H1 (cell line): Measurements from ENCODE around the gene UHRF2. TPM values are rescaled to one million over a fixed set of nuclear protein-coding genes. Genes with fewer than 3 reads are reported as not detected.

Experiments used
- CTCF ChIA-PET: fragments of 300-600 bp; sonication (Branson Sonifier 250); formaldehyde crosslinking; loops from one replicate; lab custom pipeline; 2021; ENCODE audit not compliant: partially characterized antibody; lab: Charles Lee
- POLR2A ChIA-PET: fragments of 300-600 bp; sonication (Branson Sonifier 250); formaldehyde crosslinking; loops from one replicate; lab custom pipeline; 2021; ENCODE audit warnings: inconsistent platforms; ENCODE audit not compliant: partially characterized antibody; lab: Charles Lee
- DNase-seq, 2 experiments: peaks; one replicate each; pipeline versions ENCODE4 v3.0.0 to v3.0.0-alpha.2; 2010 to 2022; ENCODE audit warnings: low spot score in 2 of 2, low read depth in 1 of 2, mixed read lengths in 1 of 2
- FAIRE-seq: peaks from 2 replicates; lab custom pipeline; 2011; peaks lifted over from hg19 to GRCh38; lab: Jason Lieb, UNC
- H2AFZ ChIP-seq: 2 replicates; pipeline ENCODE4 v1.8.1; 2012; ENCODE audit warnings: low read length, inconsistent platforms
- H2AK5ac ChIP-seq: 2 replicates; pipeline ENCODE4 v1.6.1; 2013; ENCODE audit warnings: low read depth, low read length
- H2BK120ac ChIP-seq: replicated peaks from 2 replicates; pipeline ENCODE3; 2013; ENCODE audit warnings: low read depth, low read length, inconsistent platforms
- H2BK12ac ChIP-seq: 2 replicates; pipeline ENCODE4 v1.6.1; 2013; ENCODE audit warnings: low read depth, low read length
- H2BK15ac ChIP-seq: 2 replicates; pipeline ENCODE4 v1.6.1; 2013; ENCODE audit warnings: low read length
- H2BK20ac ChIP-seq: 2 replicates; pipeline ENCODE4 v1.6.1; 2013; ENCODE audit warnings: low read length
- H2BK5ac ChIP-seq: 2 replicates; pipeline ENCODE4 v1.6.1; 2013; ENCODE audit warnings: low read depth, low read length
- H3K14ac ChIP-seq: 2 replicates; pipeline ENCODE4 v1.6.1; 2013; ENCODE audit warnings: inconsistent platforms; ENCODE audit not compliant: insufficient read length
- H3K18ac ChIP-seq: 2 replicates; pipeline ENCODE4 v1.6.1; 2013; ENCODE audit warnings: low read length; ENCODE audit errors: extremely low read depth
- H3K23ac ChIP-seq: 2 replicates; pipeline ENCODE4 v1.6.1; 2013; ENCODE audit warnings: inconsistent platforms; ENCODE audit not compliant: insufficient read length
- H3K23me2 ChIP-seq: 2 replicates; pipeline ENCODE4 v1.6.1; 2013; ENCODE audit warnings: low read depth, low read length
- H3K27ac ChIP-seq: 2 replicates; pipeline ENCODE4 v1.6.1; 2011; ENCODE audit warnings: low read depth, low read length, inconsistent platforms
- H3K27me3 ChIP-seq, 4 experiments: replicated peaks in 1 of 4; 1 replicate in 1 of 4; 2 replicates in 3 of 4; pipeline versions ENCODE4 v1.6.1 to v1.8.1; 2011 to 2013; ENCODE audit warnings: low read length in 3 of 4, mild to moderate bottlenecking in 3 of 4, inconsistent platforms in 2 of 4, mixed read lengths in 2 of 4, moderate library complexity in 1 of 4; ENCODE audit not compliant: control insufficient read depth in 3 of 4, insufficient read depth in 3 of 4; ENCODE audit errors: extremely low read depth in 1 of 4
- H3K36me3 ChIP-seq, 4 experiments: 2 replicates each; pipeline versions ENCODE4 v1.6.1 to v1.8.1; 2011 to 2013; ENCODE audit warnings: mild to moderate bottlenecking in 4 of 4, low read length in 3 of 4, moderate library complexity in 2 of 4, control low read depth in 1 of 4, inconsistent platforms in 1 of 4; ENCODE audit not compliant: insufficient read depth in 4 of 4, control insufficient read depth in 2 of 4
- H3K4ac ChIP-seq: replicated peaks from 2 replicates; pipeline ENCODE3; 2013; ENCODE audit warnings: low read length, low read depth, mixed read lengths, inconsistent platforms; ENCODE audit not compliant: insufficient read length
- H3K4me1 ChIP-seq, 4 experiments: replicated peaks in 1 of 4; 1 replicate in 1 of 4; 2 replicates in 3 of 4; pipeline versions ENCODE4 v1.6.1 to v1.8.1; 2011 to 2013; ENCODE audit warnings: low read length in 3 of 4, inconsistent platforms in 2 of 4, mixed read lengths in 1 of 4; ENCODE audit not compliant: insufficient read depth in 4 of 4, control insufficient read depth in 3 of 4
- H3K4me2 ChIP-seq, 2 experiments: 2 replicates each; pipeline versions ENCODE4 v1.6.1 to v1.8.1; 2011 to 2013; ENCODE audit warnings: low read depth in 2 of 2, low read length in 2 of 2, control low read depth in 1 of 2, inconsistent platforms in 1 of 2, mild to moderate bottlenecking in 1 of 2; ENCODE audit not compliant: insufficient read depth in 1 of 2
- H3K4me3 ChIP-seq, 4 experiments: fragments of 200-600, 300-600 bp in 1 of 4; sonication (generic), shearing (Covaris generic), sonication (Bioruptor Twin) in 1 of 4; 2 replicates each; pipeline versions ENCODE4 v1.5.1 to v1.8.1; 2011 to 2016; ENCODE audit warnings: low read length in 4 of 4, low read depth in 3 of 4, control low read depth in 2 of 4, inconsistent platforms in 2 of 4, mild to moderate bottlenecking in 2 of 4, mixed read lengths in 1 of 4, moderate library complexity in 1 of 4; ENCODE audit not compliant: insufficient read depth in 2 of 4; ENCODE audit errors: extremely low read depth in 1 of 4
- H3K56ac ChIP-seq: replicated peaks from 2 replicates; pipeline ENCODE3; 2013; ENCODE audit warnings: low read depth, mild to moderate bottlenecking, mixed read lengths, low read length, inconsistent platforms; ENCODE audit not compliant: insufficient read length
- H3K79me1 ChIP-seq: 2 replicates; pipeline ENCODE4 v1.6.1; 2013; ENCODE audit warnings: low read depth, low read length, control low read depth
- H3K79me2 ChIP-seq, 2 experiments: 2 replicates each; pipeline versions ENCODE4 v1.6.1 to v1.8.1; 2012 to 2013; ENCODE audit warnings: low read length in 2 of 2, mild to moderate bottlenecking in 2 of 2, inconsistent platforms in 1 of 2; ENCODE audit not compliant: insufficient read depth in 2 of 2, control insufficient read depth in 1 of 2
- H3K9ac ChIP-seq, 4 experiments: replicated peaks in 1 of 4; 1 replicate in 1 of 4; 2 replicates in 3 of 4; pipeline versions ENCODE4 v1.6.1 to v1.8.1; 2011 to 2013; ENCODE audit warnings: low read depth in 3 of 4, low read length in 3 of 4, control low read depth in 2 of 4, mild to moderate bottlenecking in 2 of 4, moderate library complexity in 2 of 4, inconsistent platforms in 1 of 4; ENCODE audit errors: extremely low read depth in 1 of 4
- H3K9me3 ChIP-seq, 2 experiments: 2 replicates each; pipeline versions ENCODE4 v1.6.1 to v1.8.1; 2012 to 2013; ENCODE audit warnings: mild to moderate bottlenecking in 2 of 2, moderate library complexity in 2 of 2, control low read depth in 1 of 2, inconsistent platforms in 1 of 2, low read depth in 1 of 2, low read length in 1 of 2, mixed read lengths in 1 of 2; ENCODE audit not compliant: insufficient read depth in 2 of 2
- H4K20me1 ChIP-seq, 2 experiments: replicated peaks in 1 of 2; 2 replicates each; pipeline versions ENCODE3 to v1.8.1; 2011 to 2013; ENCODE audit warnings: inconsistent platforms in 2 of 2, low read length in 2 of 2, mild to moderate bottlenecking in 1 of 2; ENCODE audit not compliant: insufficient read depth in 2 of 2, control insufficient read depth in 1 of 2
- H4K5ac ChIP-seq: 2 replicates; pipeline ENCODE4 v1.6.1; 2013; ENCODE audit warnings: low read length, low read depth, mixed read lengths, inconsistent platforms; ENCODE audit not compliant: insufficient read length
- H4K8ac ChIP-seq: 2 replicates; pipeline ENCODE4 v1.8.0; 2013; ENCODE audit warnings: mild to moderate bottlenecking, moderate library complexity, low read length, inconsistent platforms; ENCODE audit not compliant: insufficient read depth; ENCODE audit errors: extremely low read depth
- H4K91ac ChIP-seq: replicated peaks from 2 replicates; pipeline ENCODE3; 2013; ENCODE audit warnings: low read length, mixed read lengths, inconsistent platforms; ENCODE audit not compliant: insufficient read length
- ASH2L ChIP-seq: fragments of 200-600, 300-600 bp; sonication (generic); IDR thresholded peaks from one replicate; pipeline ENCODE4 v1.7.1; 2017; ENCODE audit warnings: low read length
- BACH1 ChIP-seq: IDR thresholded peaks from 2 replicates; pipeline ENCODE4 v1.6.1; 2012; ENCODE audit warnings: low read length, improper control_type of control experiment
- CREB1 ChIP-seq: IDR thresholded peaks from 2 replicates; pipeline ENCODE4 v1.6.1; 2012; ENCODE audit warnings: inconsistent platforms
- FOSL1 ChIP-seq: IDR thresholded peaks from 2 replicates; pipeline ENCODE4 v1.6.1; 2011; ENCODE audit warnings: mild to moderate bottlenecking, low read depth, low read length, moderate library complexity; ENCODE audit not compliant: insufficient read depth
- PHF8 ChIP-seq: fragments of 200-600 bp; sonication (generic); conservative IDR thresholded peaks from 2 replicates; pipeline ENCODE4 v1.7.1; 2012; ENCODE audit warnings: low read depth, mild to moderate bottlenecking, inconsistent platforms, low read length, moderate library complexity
- POLR2AphosphoS5 ChIP-seq: IDR thresholded peaks from 2 replicates; pipeline ENCODE4 v1.6.1; 2011; ENCODE audit warnings: low read depth, low read length
- RNF2 ChIP-seq: fragments of 200-900, 300-1000 bp; sonication (generic); IDR thresholded peaks from 2 replicates; pipeline ENCODE4 v1.7.1; 2016; ENCODE audit warnings: borderline replicate concordance, low read depth, mild to moderate bottlenecking, antibody characterized with exemption, low read length; ENCODE audit not compliant: poor library complexity, severe bottlenecking; ENCODE audit errors: missing control alignments
- RXRA ChIP-seq: IDR thresholded peaks from 2 replicates; pipeline ENCODE4 v1.6.1; 2011; ENCODE audit warnings: low read depth, mild to moderate bottlenecking, low read length, moderate library complexity; ENCODE audit not compliant: insufficient read depth
- SP1 ChIP-seq: IDR thresholded peaks from 2 replicates; pipeline ENCODE4 v1.6.1; 2011; ENCODE audit warnings: low read depth, low read length
- SRF ChIP-seq: IDR thresholded peaks from 2 replicates; pipeline ENCODE4 v1.6.1; 2011; ENCODE audit warnings: mild to moderate bottlenecking, low read depth, low read length, moderate library complexity
- WGBS, 2 experiments: shearing (Covaris generic) in 1 of 2; methylation state at CpG; one replicate each; pipeline versions ENCODE4 v1.1.6 to v1.1.7; 2013 to 2015; ENCODE audit warnings: low lambda C conversion rate in 2 of 2, mixed read lengths in 2 of 2, inconsistent platforms in 1 of 2, low coverage in 1 of 2, missing lambda C conversion rate in 1 of 2; ENCODE audit not compliant: insufficient replicate concordance in 2 of 2, insufficient coverage in 1 of 2, insufficient read length in 1 of 2; ENCODE audit errors: extremely low coverage in 1 of 2, missing lambda C conversion rate in 1 of 2; 5-methylcytosine and 5-hydroxymethylcytosine counted together
- polyA plus RNA-seq, 7 experiments: library from polyadenylated mRNA; depleted of rRNA in 3 of 7; stranded (reverse) in 5 of 7; unstranded in 2 of 7; fragments of >200 nt in 5 of 7; fragments of 200-250 nt in 2 of 7; gene quantifications; 1 replicate in 5 of 7; 2 replicates in 1 of 7; 4 replicates in 1 of 7; pipeline versions ENCODE4 v1.2.1 to v1.2.3, GENCODE V29; 2011 to 2013; ENCODE audit warnings: missing spikeins in 2 of 7, mixed read lengths in 2 of 7
- total RNA-seq: library from RNA; stranded (reverse); fragmentation: NEBNext Ultra II Directional; extraction: Animal tissue kit (Norgen Biotek cat#: 25700); gene quantifications from 2 replicates; pipeline ENCODE4 v1.2.1, GENCODE V29; 2021
- TF ChIP-seq, protein P1 (sequence below): IDR thresholded peaks from 2 replicates; pipeline ENCODE4 v1.6.1; 2012; ENCODE audit warnings: inconsistent platforms
- TF ChIP-seq, protein P2 (sequence below): IDR thresholded peaks from 2 replicates; pipeline ENCODE4 v1.6.1; 2011; ENCODE audit warnings: low read depth, mild to moderate bottlenecking, low read length; ENCODE audit not compliant: insufficient read depth

The UHRF2 gene
- total and polyA plus RNA-seq, 2 of the 8 experiments (the other 6 are each of a cell fraction or from before 2014, with no cell fraction given): 31.8 to 48.0 TPM

DNA sequence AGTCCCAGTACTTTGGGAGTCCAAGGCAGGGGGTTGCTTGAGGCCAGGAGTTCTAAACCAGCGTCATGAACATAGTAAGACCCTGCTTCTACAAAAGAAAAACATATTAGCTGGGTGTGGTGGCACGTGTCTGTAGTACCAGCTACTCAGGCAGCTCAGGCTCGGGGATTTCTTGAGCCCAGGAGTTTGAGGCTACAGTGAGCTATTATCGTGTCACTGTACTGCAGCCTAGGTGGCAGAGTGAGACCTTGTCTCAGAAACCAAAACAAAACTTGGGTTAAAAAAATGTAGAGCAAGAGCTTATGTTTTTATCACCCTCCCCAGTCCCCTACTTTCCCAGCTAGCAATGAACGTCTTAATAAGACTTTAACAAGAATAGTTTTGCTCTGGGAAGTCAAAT, 46.7 kb downstream of the UHRF2 start:
- Histone ChIP-seq H3K27me3 (no peaks in the 10 kb centered on the region), H3K36me3 (peaks cover 0 to 3% (median 0%) of the 10 kb centered on the region in 4 experiments; a peak in 2 of 8 replicates), H3K23ac (no peak overlapping the region), H2BK15ac (no peak overlapping the region), H2BK12ac (no peak overlapping the region), H4K20me1 (peaks cover 0 to 2% of the 10 kb centered on the region in 2 experiments), H3K18ac (no peak overlapping the region), H3K79me2 (peaks cover 6 to 49% of the 10 kb centered on the region in 2 experiments; a peak in 3 of 4 replicates), H3K4ac (no peak overlapping the region), H3K9ac (no peak overlapping the region), H3K4me1 (no peaks in the 10 kb centered on the region), H3K4me3 (no peak overlapping the region), H3K23me2 (no peaks in the 10 kb centered on the region), H3K9me3 (no peaks in the 10 kb centered on the region), H4K8ac (no peak overlapping the region), H4K91ac (no peak overlapping the region), H2AFZ (no peak overlapping the region), H2BK120ac (no peak overlapping the region), H2BK5ac (no peak overlapping the region), H3K14ac (no peak overlapping the region), H3K56ac (no peak overlapping the region), H3K4me2 (no peak overlapping the region), H3K79me1 (peaks cover 3% of the 10 kb centered on the region; the same call in 1 of the 2 replicates), H4K5ac (no peak overlapping the region), H3K27ac (no peak overlapping the region), H2AK5ac (no peak overlapping the region), H2BK20ac (no peak overlapping the region)
- TF ChIP-seq ASH2L (no peak), SRF (no peak), PHF8 (no peak), SP1 (no peak), FOSL1 (no peak), BACH1 (no peak), RNF2 (no peak), CREB1 (no peak), POLR2AphosphoS5 (no peak), RXRA (no peak)
- TF ChIP-seq, protein P1, sequence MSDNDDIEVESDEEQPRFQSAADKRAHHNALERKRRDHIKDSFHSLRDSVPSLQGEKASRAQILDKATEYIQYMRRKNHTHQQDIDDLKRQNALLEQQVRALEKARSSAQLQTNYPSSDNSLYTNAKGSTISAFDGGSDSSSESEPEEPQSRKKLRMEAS: no peak
- TF ChIP-seq, protein P2, sequence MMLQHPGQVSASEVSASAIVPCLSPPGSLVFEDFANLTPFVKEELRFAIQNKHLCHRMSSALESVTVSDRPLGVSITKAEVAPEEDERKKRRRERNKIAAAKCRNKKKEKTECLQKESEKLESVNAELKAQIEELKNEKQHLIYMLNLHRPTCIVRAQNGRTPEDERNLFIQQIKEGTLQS: no peak
- POLR2A ChIA-PET: interaction anchor here (0.9 kb wide), 1 partner anchor 47 kb away, joined by 3 read pairs; no protein-coding TSS in a partner anchor
- no peak for DNase-seq
- FAIRE-seq: no peak
- 95% methylated on average over 5 of the region's 5 CpGs; no CpG with 5 or more reads in 1 of the 2 experiments for WGBS, 2 experiments
- CTCF ChIA-PET: no interaction called here
